ENCODE results near the gene FSTL5. TPM values are rescaled to one million over a fixed set of nuclear protein-coding genes. Genes with fewer than 3 reads are reported as not detected.

The FSTL5 gene
- total and polyA plus RNA-seq, 9 of the 15 experiments (the other 6 are each of a cell fraction or from before 2014, with no cell fraction given) = 0.09 to 3.1 (median 0.50) TPM; not detected in 1

- ATAC-seq = no peak
- no TSS peak for BruUV-seq (replicated peaks)
- no peak overlapping the region for H3K4me2 ChIP-seq (ENCODE audit: insufficient read depth, low read length)
- DNase-seq (ENCODE audit: extremely low read depth in 1 of 4, low spot score in 3 of 4) = no peak
- H3K9me3 ChIP-seq (replicated peaks; ENCODE audit: control insufficient read depth, insufficient read depth, low read depth, low read length) = no peaks in the 10 kb centered on the region
- ChIA-PET POLR2A (no interaction called here), CTCF (ENCODE audit: low intra/inter-chr PET ratio) (no interaction called here)
- no peak for FAIRE-seq
- no peaks in the 10 kb centered on the region for H3K4me1 ChIP-seq (replicated peaks in 1 of 2; ENCODE audit: control insufficient read depth in 2 of 2, insufficient read depth in 2 of 2, low read length in 2 of 2)
- no peak overlapping the region for H3K27ac ChIP-seq (ENCODE audit: extremely low read depth, low read depth, low read length)
- WGBS (ENCODE audit: insufficient coverage, low coverage, missing lambda C conversion rate) = 0% methylated on average over 2 of the region's 3 CpGs
- intact Hi-C loops (cut with micrococcal nuclease) (no loop called here), in situ Hi-C loops (cut with MboI) (no loop called here)
- no peaks in the 10 kb centered on the region for H3K79me2 ChIP-seq (ENCODE audit: control insufficient read depth, insufficient read depth, low read length)
- H3K4me3 ChIP-seq = no peak overlapping the region
- no peaks in the 10 kb centered on the region for H3K36me3 ChIP-seq (ENCODE audit: control insufficient read depth, insufficient read depth, low read length)
- no peaks in the 10 kb centered on the region for H4K20me1 ChIP-seq (replicated peaks; ENCODE audit: control insufficient read depth, insufficient read depth, low read length)
- no peak overlapping the region for H3K9ac ChIP-seq (ENCODE audit: insufficient read depth in 1 of 2, low read depth in 2 of 2, low read length in 2 of 2)
- H3K9me1 ChIP-seq (ENCODE audit: control insufficient read depth, insufficient read depth, low read length) = no peaks in the 10 kb centered on the region
- H2AFZ ChIP-seq (ENCODE audit: low read depth, low read length) = no peak overlapping the region
- H3K27me3 ChIP-seq (ENCODE audit: control insufficient read depth in 2 of 2, insufficient read depth in 2 of 2, low read length in 2 of 2) = no peaks in the 10 kb centered on the region
- TF ChIP-seq SMAD4 (CRISPR knock-in tag; conservative IDR thresholded peaks at IDR 0.05) (no peak), HLTF (IDR thresholded peaks at IDR 0.05) (no peak), TFAM (CRISPR knock-in tag; conservative IDR thresholded peaks at IDR 0.05) (no peak), MEF2A (IDR thresholded peaks at IDR 0.05; ENCODE audit: control insufficient read depth, low read depth, low read length) (no peak), EWSR1 (IDR thresholded peaks at IDR 0.05; ENCODE audit: borderline replicate concordance, low read depth, partially characterized antibody) (no peak), E2F8 (IDR thresholded peaks at IDR 0.05; ENCODE audit: low read depth, partially characterized antibody) (no peak), ZNF445 (CRISPR knock-in tag; IDR thresholded peaks at IDR 0.05; ENCODE audit: low read depth) (no peak), POLR2AphosphoS2 (IDR thresholded peaks at IDR 0.05; ENCODE audit: low read length) (no peak), ZNF274 (IDR thresholded peaks at IDR 0.05; ENCODE audit: borderline replicate concordance, low read depth, low read length) (no peak), HMGN3 (IDR thresholded peaks at IDR 0.05; ENCODE audit: borderline replicate concordance, extremely low read depth, insufficient read length, low read depth, low read length) (no peak), STAT6 (CRISPR knock-in tag; IDR thresholded peaks at IDR 0.05) (no peak), NR0B1 (IDR thresholded peaks at IDR 0.05; ENCODE audit: partially characterized antibody) (no peak), ZBTB49 (CRISPR knock-in tag; IDR thresholded peaks at IDR 0.05; ENCODE audit: borderline replicate concordance) (no peak), NUFIP1 (IDR thresholded peaks at IDR 0.05; ENCODE audit: partially characterized antibody) (no peak)
Observed at GRCh38 chr4:161356351-161356750, 807.4 kb downstream of the FSTL5 start.
